Measurements from ENCODE around the gene CFAP97D2.

CFAP97D2 gene

GRCh38 chr13:114266241-114266640 is 87.2 kb downstream of the CFAP97D2 start:
- no peak for DNase-seq (ENCODE audit: low read depth in 1 of 2, low spot score in 1 of 2)

- no peak for DNase-seq (ENCODE audit: low read depth in 1 of 2, low spot score in 1 of 2)
These were observed 89.6 kb downstream of the CFAP97D2 start for GRCh38 chr13:114268344-114269280.

- no peak for DNase-seq (ENCODE audit: low read depth in 1 of 2, low spot score in 1 of 2)
These were observed 90.3 kb downstream of the CFAP97D2 start for GRCh38 chr13:114269281-114269770.

All from activated CD4-positive, alpha-beta T cell treated with anti-CD3 and anti-CD28 coated beads, Interleukin-2, amount 50 U/mL, for 24 hours (primary cell).